ENCODE results near the gene ITPR2.

DNA sequence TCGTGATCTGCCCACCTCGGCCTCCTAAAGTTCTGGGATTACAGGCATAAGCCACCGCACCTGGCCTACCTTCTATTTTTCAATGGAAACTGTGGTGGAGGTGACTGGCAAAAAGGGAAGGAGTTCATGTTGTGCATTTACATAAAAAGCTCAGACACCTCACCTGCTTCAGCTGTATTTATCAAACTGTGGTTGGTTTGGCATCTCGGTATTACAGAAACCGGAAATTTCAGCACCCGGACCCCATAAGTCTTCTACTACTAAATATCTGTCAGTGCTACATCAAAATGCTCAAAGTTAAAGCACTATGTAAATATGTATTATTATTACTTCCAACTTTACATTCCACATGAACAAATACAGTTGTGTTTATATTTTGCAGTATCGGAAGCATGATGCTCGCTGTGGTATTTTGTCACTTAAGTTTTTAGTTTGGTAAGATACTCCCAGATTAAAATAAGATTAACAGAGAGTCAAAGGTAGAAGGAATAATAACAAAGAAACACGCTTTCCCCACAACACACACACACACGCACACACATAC lies 95.4 kb downstream of the ITPR2 start:
- TF ChIP-seq, protein P1, sequence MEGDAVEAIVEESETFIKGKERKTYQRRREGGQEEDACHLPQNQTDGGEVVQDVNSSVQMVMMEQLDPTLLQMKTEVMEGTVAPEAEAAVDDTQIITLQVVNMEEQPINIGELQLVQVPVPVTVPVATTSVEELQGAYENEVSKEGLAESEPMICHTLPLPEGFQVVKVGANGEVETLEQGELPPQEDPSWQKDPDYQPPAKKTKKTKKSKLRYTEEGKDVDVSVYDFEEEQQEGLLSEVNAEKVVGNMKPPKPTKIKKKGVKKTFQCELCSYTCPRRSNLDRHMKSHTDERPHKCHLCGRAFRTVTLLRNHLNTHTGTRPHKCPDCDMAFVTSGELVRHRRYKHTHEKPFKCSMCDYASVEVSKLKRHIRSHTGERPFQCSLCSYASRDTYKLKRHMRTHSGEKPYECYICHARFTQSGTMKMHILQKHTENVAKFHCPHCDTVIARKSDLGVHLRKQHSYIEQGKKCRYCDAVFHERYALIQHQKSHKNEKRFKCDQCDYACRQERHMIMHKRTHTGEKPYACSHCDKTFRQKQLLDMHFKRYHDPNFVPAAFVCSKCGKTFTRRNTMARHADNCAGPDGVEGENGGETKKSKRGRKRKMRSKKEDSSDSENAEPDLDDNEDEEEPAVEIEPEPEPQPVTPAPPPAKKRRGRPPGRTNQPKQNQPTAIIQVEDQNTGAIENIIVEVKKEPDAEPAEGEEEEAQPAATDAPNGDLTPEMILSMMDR (conservative IDR thresholded peaks at IDR 0.05; ENCODE audit: low read length), result no peak
- TF ChIP-seq EZH2phosphoT487 (IDR thresholded peaks at IDR 0.05; ENCODE audit: borderline replicate concordance, low read depth, low read length), result no peak
